Ramos (cell line): ENCODE measurements around the gene MT1H.
"Not testable (repeated sequence)": the region's sequence is repeated elsewhere in the genome, so short reads cannot be mapped to it uniquely, and the experiment has no call there.

Experiments
- in situ Hi-C: fragments of 300-500 bp; cut with MboI; formaldehyde crosslinking; loops from one replicate; pipeline ENCODE4 v1.14.3; 2022; ENCODE audit warnings: low sequenced_read_pairs; ENCODE audit not compliant: unreplicated experiment

The MT1H gene

DNA sequence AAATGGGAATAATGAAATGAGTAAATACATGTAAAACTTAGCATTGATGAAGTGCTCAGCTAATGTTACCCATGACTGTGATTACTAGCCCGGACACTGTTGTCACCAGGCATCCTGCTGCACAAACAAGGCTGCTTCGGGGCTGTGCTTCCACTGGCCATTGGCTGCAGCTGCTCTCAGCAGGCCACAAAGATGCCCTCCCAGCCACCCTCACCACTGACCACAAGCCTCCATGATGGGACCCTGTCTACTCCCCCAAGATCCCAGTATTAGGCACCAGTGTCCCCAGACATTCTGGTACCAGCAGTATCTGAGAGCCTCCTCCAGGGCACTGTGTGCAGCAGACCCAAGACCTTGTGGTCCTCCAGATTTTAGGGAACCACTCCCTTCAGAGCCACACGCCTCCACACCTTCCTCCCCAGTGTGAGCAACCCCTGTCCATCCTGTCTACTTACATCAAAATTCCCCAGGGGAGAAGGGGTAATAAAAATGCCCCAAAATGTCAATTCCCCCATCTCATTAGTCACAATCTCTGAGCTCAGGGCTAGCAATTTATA is 40.6 kb downstream of the MT1H start:
- in situ Hi-C loops: no loop called here

- in situ Hi-C loops: no loop called here
These were observed 42.2 kb downstream of the MT1H start for GRCh38 chr16:56711862-56712261.

DNA sequence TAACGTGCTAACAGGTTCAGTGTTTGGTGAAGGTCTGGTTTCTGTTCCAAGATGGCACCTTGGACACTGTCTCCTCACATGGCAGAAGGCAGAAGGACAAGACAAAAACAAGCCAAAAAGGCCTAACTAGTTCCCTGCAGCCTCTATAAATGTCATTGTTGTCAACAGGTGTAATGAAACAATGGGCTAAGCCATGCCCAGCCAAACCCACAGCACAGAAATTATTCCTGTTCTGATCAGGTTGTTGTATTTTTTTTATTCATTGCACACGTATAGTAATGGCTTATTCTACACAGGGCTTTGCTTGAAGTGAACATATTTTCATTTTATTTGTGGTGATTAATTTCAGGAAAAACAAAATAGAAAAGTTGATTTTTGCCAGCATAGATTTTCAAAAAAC is 44.2 kb downstream of the MT1H start:
- in situ Hi-C loops: no loop called here

GRCh38 chr16:56715126-56715525 is 45.5 kb downstream of the MT1H start:
- in situ Hi-C loops: no loop called here

DNA sequence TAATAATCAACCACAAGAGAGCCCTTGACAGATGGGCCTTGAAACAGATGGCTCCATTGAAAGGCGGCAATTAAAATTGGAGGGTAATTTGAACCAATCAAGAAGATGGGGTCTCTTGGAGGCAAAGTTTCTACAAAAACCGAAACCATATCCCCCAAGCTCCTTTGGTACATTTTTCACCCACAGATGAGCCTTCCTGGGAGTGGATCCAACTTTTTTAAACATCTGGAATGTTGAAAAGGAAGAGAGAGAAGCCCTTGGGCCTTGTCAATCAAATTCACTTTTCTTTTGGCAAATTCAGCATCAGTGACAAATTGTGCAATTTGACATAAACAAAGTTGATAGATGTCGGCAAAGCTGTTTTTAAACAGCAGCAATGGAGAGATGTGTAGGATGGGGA is 47.1 kb downstream of the MT1H start:
- in situ Hi-C loops: no loop called here

- in situ Hi-C loops: not testable (repeated sequence)
These were observed 47.9 kb downstream of the MT1H start for GRCh38 chr16:56717532-56717931.
